GM12878 (cell line): ENCODE results near the gene RAB8A. TPM values are rescaled to one million over a fixed set of nuclear protein-coding genes. Genes with fewer than 3 reads are reported as not detected.

Experiments used
- ASH2L ChIP-seq: fragments of 300-600, 200-600 bp; sonication (generic); IDR thresholded peaks from 2 replicates; pipeline ENCODE4 v1.6.1; 2017; ENCODE audit warnings: low read depth, mild to moderate bottlenecking, borderline replicate concordance
- BRCA1 ChIP-seq: IDR thresholded peaks from 2 replicates; pipeline ENCODE4 v1.6.1; 2011; ENCODE audit warnings: low read depth, low read length, improper control_type of control experiment
- E4F1 ChIP-seq: fragments of 450-650 bp; IDR thresholded peaks from 2 replicates; pipeline ENCODE4 v1.6.1; 2018; ENCODE audit warnings: borderline replicate concordance, mild to moderate bottlenecking; ENCODE audit not compliant: partially characterized antibody
- FOXK2 ChIP-seq: fragments of 450-650 bp; IDR thresholded peaks from 2 replicates; pipeline ENCODE4 v1.6.1; 2017; ENCODE audit warnings: mild to moderate bottlenecking, moderate library complexity
- HSF1 ChIP-seq: fragments of 150-350 bp; IDR thresholded peaks from 2 replicates; pipeline ENCODE4 v1.6.1; 2014; ENCODE audit warnings: mild to moderate bottlenecking, low read depth, low read length
- KDM1A ChIP-seq: fragments of 200-600 bp; sonication (generic); IDR thresholded peaks from 2 replicates; pipeline ENCODE4 v1.6.1; 2016; ENCODE audit warnings: borderline replicate concordance
- MLLT1 ChIP-seq: fragments of 450-650 bp; IDR thresholded peaks from 2 replicates; pipeline ENCODE4 v1.6.1; 2016; ENCODE audit warnings: mild to moderate bottlenecking
- MTA2 ChIP-seq: fragments of 450-650 bp; IDR thresholded peaks from 2 replicates; pipeline ENCODE4 v1.6.1; 2016; ENCODE audit warnings: low read depth, mild to moderate bottlenecking, moderate library complexity
- NBN ChIP-seq: fragments of 450-650 bp; IDR thresholded peaks from 2 replicates; pipeline ENCODE4 v1.6.1; 2016
- NR2C2 ChIP-seq: IDR thresholded peaks from 2 replicates; pipeline ENCODE4 v1.6.1; 2011; ENCODE audit warnings: borderline replicate concordance, low read depth; ENCODE audit not compliant: control insufficient read depth, insufficient read length
- POLR2A ChIP-seq: IDR thresholded peaks from 2 replicates; pipeline ENCODE4 v1.6.1; 2011; ENCODE audit warnings: low read depth, mild to moderate bottlenecking, low read length
- RELA ChIP-seq: fragments of 450-650 bp; IDR thresholded peaks from 2 replicates; pipeline ENCODE4 v1.8.0; 2014; ENCODE audit warnings: borderline replicate concordance; ENCODE audit not compliant: partially characterized antibody
- RELB ChIP-seq: fragments of 450-650 bp; IDR thresholded peaks from 2 replicates; pipeline ENCODE4 v1.6.1; 2017; ENCODE audit warnings: low read depth, mild to moderate bottlenecking, moderate library complexity
- SMAD5 ChIP-seq: IDR thresholded peaks from 2 replicates; pipeline ENCODE4 v1.6.1; 2016; ENCODE audit warnings: antibody characterized with exemption, low read depth
- SREBF2 ChIP-seq: IDR thresholded peaks from 2 replicates; pipeline ENCODE4 v1.6.1; 2012; ENCODE audit warnings: mild to moderate bottlenecking, low read length
- STAT3 ChIP-seq: IDR thresholded peaks from 2 replicates; pipeline ENCODE4 v1.6.1; 2011; ENCODE audit warnings: low read depth, low read length, improper control_type of control experiment
- TAF1 ChIP-seq: IDR thresholded peaks from 2 replicates; pipeline ENCODE4 v1.6.1; 2011; ENCODE audit warnings: mild to moderate bottlenecking, low read depth, low read length, borderline replicate concordance
- WRNIP1 ChIP-seq: IDR thresholded peaks from 2 replicates; pipeline ENCODE4 v1.6.1; 2011; ENCODE audit warnings: low read depth, low read length, improper control_type of control experiment, borderline replicate concordance
- ZNF687 ChIP-seq: fragments of 450-650 bp; IDR thresholded peaks from 2 replicates; pipeline ENCODE4 v1.6.1; 2017; ENCODE audit warnings: mild to moderate bottlenecking, moderate library complexity
- polyA plus RNA-seq, 11 experiments: library from polyadenylated mRNA; depleted of rRNA in 4 of 11; unstranded in 6 of 11; stranded (reverse) in 5 of 11; fragments of >200 nt; fragmentation: Nextera tagmentation in 4 of 11; fragmentation: Illumina TruSeq in 1 of 11; extraction: Ambion mirVana in 4 of 11; extraction: Trizol in 1 of 11; gene quantifications; 1 replicate in 1 of 11; 2 replicates in 10 of 11; pipeline versions ENCODE4 v1.2.1 to v1.2.3, GENCODE V29; 2011 to 2016; ENCODE audit warnings: inconsistent platforms in 2 of 11, missing spikeins in 2 of 11, low read depth in 1 of 11
- total RNA-seq, 4 experiments: library from RNA; depleted of rRNA in 3 of 4; stranded (reverse); fragments of >200 nt in 3 of 4; fragmentation: Illumina TruSeq in 1 of 4; extraction: Trizol in 1 of 4; gene quantifications; 2 replicates each; pipeline versions ENCODE4 v1.2.1 to v1.2.3, GENCODE V29; 2013 to 2021

The RAB8A gene
- total and polyA plus RNA-seq, 10 of the 15 experiments (the other 5 are each of a cell fraction or from before 2014, with no cell fraction given), result 23.9 to 314 (median 185) TPM

- TF ChIP-seq E4F1 (peak; percentile 7), HSF1 (no peak), POLR2A (peak; percentile 80), MTA2 (no peak), SMAD5 (0 out of 2 replicates have a peak, but pooled peaks have one; percentile 53), NBN (peak; percentile 25; the same call in 1 of the 2 replicates), NR2C2 (no peak), ZNF687 (no peak), MLLT1 (peak; percentile 62; the same call in 1 of the 2 replicates), TAF1 (peak; percentile 95), ASH2L (no peak), FOXK2 (no peak), RELB (peak; percentile 72), BRCA1 (no peak), STAT3 (no peak), SREBF2 (no peak), WRNIP1 (0 out of 2 replicates have a peak, but pooled peaks have one; percentile 15), RELA (no peak), KDM1A (no peak)
Measured at GRCh38 chr19:16111909-16112752, 442 bp downstream of the RAB8A start (continued).
